ENCODE measurements around the gene SERPINB3. TPM values are rescaled to one million over a fixed set of nuclear protein-coding genes. Genes with fewer than 3 reads are reported as not detected.

The SERPINB3 gene
- total and polyA plus RNA-seq, 4 donors = 0.51 TPM; not detected in 3

DNA sequence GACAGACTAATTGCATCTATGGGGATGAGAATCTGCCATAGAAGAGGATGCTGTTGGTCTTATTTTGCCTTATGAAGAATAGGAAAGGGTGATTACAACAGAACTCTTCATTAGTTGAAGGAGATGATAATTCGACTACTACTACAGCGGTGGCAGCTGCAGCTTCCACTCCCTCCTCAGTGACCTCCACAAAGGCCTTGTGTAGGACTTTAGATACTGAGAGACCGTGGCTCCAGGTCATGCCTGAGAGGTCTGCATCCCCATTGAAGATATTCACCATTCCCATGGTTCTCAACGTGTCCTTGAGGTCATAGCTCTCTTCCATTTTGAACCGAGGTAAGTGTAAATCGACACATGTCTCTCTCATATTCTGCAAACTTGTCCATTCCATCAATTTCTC is 24.0 kb downstream of the SERPINB3 start:
- H3K27me3 ChIP-seq (ENCODE audit: control insufficient read depth in 1 of 2, insufficient read depth in 2 of 2, low read length in 1 of 2) = no peaks in the 10 kb centered on the region
- H3K4me1 ChIP-seq (ENCODE audit: control insufficient read depth in 1 of 2, insufficient read depth in 2 of 2, low read length in 2 of 2) = no peaks in the 10 kb centered on the region
- H3K27ac ChIP-seq (ENCODE audit: low read depth in 1 of 2, low read length in 2 of 2) = no peak overlapping the region
- WGBS, 2 donors = 85 to 86% methylated on average over 6 of the region's 6 CpGs
- H3K4me3 ChIP-seq (ENCODE audit: low read length in 2 of 2) = no peak overlapping the region
- intact Hi-C loops (cut with DNase I) = no loop called here
- H3K36me3 ChIP-seq (ENCODE audit: control insufficient read depth in 1 of 2, insufficient read depth in 2 of 2, low read length in 1 of 2) = no peaks in the 10 kb centered on the region
- DNase-seq (no peak), ATAC-seq (ENCODE audit: low FRiP score) (no peak)
- no peaks in the 10 kb centered on the region for H3K9me3 ChIP-seq (ENCODE audit: control insufficient read depth, low read length)

DNA sequence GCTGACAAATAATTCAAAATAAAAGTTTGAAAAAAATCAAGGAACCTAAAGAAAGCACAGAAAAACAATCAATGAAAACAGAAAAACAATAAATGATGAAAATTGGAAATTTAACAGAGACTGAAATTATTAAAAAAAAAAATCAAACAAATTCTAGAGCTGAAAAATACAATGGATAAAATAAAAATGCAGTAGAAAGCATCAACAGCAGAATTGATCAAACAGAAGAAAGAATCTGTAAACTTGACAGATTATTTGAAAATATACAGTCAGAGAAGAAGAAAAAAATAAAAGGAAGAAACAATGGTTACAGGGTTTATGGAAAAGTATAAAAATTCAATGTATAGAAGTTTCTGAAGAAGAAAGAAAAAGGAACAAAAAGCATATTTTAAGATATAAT is 33.9 kb downstream of the SERPINB3 start:
- Histone ChIP-seq H3K27me3 (ENCODE audit: control insufficient read depth in 1 of 2, insufficient read depth in 2 of 2, low read length in 1 of 2) (no peaks in the 10 kb centered on the region), H3K4me3 (ENCODE audit: low read length in 2 of 2) (no peak overlapping the region), H3K27ac (ENCODE audit: low read depth in 1 of 2, low read length in 2 of 2) (no peak overlapping the region), H3K4me1 (ENCODE audit: control insufficient read depth in 1 of 2, insufficient read depth in 2 of 2, low read length in 2 of 2) (no peaks in the 10 kb centered on the region), H3K36me3 (ENCODE audit: control insufficient read depth in 1 of 2, insufficient read depth in 2 of 2, low read length in 1 of 2) (no peaks in the 10 kb centered on the region), H3K9me3 (ENCODE audit: control insufficient read depth, low read length) (peaks cover 10% of the 10 kb centered on the region)
- DNase-seq = no peak
- intact Hi-C loops (cut with DNase I) = loop anchor here in 1 of 2 donors (10.0 kb wide), 1 partner anchor 63 kb away; no protein-coding TSS in a partner anchor
- ATAC-seq (ENCODE audit: low FRiP score) = no peak

DNA sequence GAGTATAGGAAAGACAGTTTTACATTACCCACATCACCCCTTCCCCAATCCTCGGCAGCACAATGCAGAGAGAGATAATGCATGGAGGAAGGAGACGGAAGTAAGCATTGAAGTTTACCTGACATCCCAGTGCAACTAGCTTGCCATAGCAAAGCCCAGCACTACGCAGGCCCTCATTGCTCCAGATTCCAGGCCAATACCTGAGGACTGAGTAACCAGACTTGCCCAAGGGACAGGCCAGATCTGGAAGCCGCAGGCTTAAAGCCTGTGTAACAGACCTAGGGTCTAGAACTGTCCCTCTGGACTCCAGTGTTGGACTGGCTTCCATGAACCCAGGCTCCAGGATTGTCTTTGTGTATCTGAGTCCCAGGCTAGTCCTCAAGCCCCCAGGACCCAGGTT is 35.3 kb downstream of the SERPINB3 start:
- DNase-seq (no peak), ATAC-seq (ENCODE audit: low FRiP score) (no peak)
- Histone ChIP-seq H3K27ac (ENCODE audit: low read depth in 1 of 2, low read length in 2 of 2) (no peak overlapping the region), H3K4me3 (ENCODE audit: low read length in 2 of 2) (no peak overlapping the region), H3K27me3 (ENCODE audit: control insufficient read depth in 1 of 2, insufficient read depth in 2 of 2, low read length in 1 of 2) (no peaks in the 10 kb centered on the region), H3K9me3 (ENCODE audit: control insufficient read depth, low read length) (peaks cover 14% of the 10 kb centered on the region), H3K36me3 (ENCODE audit: control insufficient read depth in 1 of 2, insufficient read depth in 2 of 2, low read length in 1 of 2) (no peaks in the 10 kb centered on the region), H3K4me1 (ENCODE audit: control insufficient read depth in 1 of 2, insufficient read depth in 2 of 2, low read length in 2 of 2) (no peaks in the 10 kb centered on the region)
- 66 to 73% methylated on average over 4 of the region's 4 CpGs for WGBS, 2 donors
- intact Hi-C loops (cut with DNase I) = loop anchor here in 1 of 2 donors (10.0 kb wide), 1 partner anchor 62 kb away; no protein-coding TSS in a partner anchor

DNA sequence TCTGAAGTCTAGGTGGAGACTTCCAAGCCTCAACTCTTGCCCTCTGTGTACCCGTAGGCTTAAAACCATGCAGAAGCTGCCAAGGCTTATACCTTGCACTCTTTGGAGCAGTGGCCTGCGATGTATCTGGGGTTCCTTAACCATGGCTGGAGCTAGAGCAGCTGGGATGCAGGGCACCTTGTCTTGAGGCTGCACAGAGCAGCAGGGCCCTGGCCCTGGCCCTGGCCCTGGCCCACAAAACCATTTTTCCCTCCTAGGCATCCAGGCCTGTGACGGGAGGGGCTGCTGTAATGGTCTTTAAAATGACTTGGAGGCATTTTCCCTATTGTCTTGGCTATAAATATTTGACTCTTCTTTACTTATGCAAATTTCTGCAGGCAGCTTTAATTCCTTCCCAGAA is 36.8 kb downstream of the SERPINB3 start:
- 77 to 79% methylated on average over 3 of the region's 3 CpGs for WGBS, 2 donors
- Histone ChIP-seq H3K4me1 (ENCODE audit: control insufficient read depth in 1 of 2, insufficient read depth in 2 of 2, low read length in 2 of 2) (no peaks in the 10 kb centered on the region), H3K27me3 (ENCODE audit: control insufficient read depth in 1 of 2, insufficient read depth in 2 of 2, low read length in 1 of 2) (no peaks in the 10 kb centered on the region), H3K9me3 (ENCODE audit: control insufficient read depth, low read length) (peaks cover 15% of the 10 kb centered on the region), H3K4me3 (ENCODE audit: low read length in 2 of 2) (no peak overlapping the region), H3K36me3 (ENCODE audit: control insufficient read depth in 1 of 2, insufficient read depth in 2 of 2, low read length in 1 of 2) (no peaks in the 10 kb centered on the region), H3K27ac (ENCODE audit: low read depth in 1 of 2, low read length in 2 of 2) (no peak overlapping the region)
- intact Hi-C loops (cut with DNase I) = loop anchor here in 1 of 2 donors (10.0 kb wide), 1 partner anchor 60 kb away; no protein-coding TSS in a partner anchor
- ATAC-seq (ENCODE audit: low FRiP score) (no peak), DNase-seq (no peak)

DNA sequence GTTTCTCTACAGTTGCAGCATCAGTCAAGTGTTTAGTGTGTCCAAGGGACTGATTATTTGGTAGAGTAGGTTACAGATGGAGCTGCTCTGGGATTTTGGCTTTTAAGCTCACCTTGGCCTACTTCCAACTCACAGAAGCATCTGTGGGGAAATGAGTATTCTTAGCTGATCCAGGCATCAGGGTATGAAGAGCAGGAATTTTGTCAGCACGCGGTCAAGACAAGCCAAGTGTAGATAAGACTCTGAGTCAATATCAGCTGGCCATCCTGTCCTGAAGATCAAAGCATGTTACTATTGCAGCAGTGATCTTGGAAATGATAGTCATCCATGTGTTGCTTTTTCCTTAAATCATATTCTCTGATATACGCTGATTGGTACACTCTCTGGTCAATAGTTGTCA is 42.0 kb downstream of the SERPINB3 start:
- intact Hi-C loops (cut with DNase I) = loop anchor here in 1 of 2 donors (10.0 kb wide), 1 partner anchor 55 kb away; no protein-coding TSS in a partner anchor
- H3K4me3 ChIP-seq (ENCODE audit: low read length in 2 of 2) = no peak overlapping the region
- peaks cover 6% of the 10 kb centered on the region for H3K9me3 ChIP-seq (ENCODE audit: control insufficient read depth, low read length)
- DNase-seq (no peak), ATAC-seq (ENCODE audit: low FRiP score) (no peak)
- WGBS, 2 donors = 93% methylated on average over 3 of the region's 3 CpGs
- H3K27me3 ChIP-seq (ENCODE audit: control insufficient read depth in 1 of 2, insufficient read depth in 2 of 2, low read length in 1 of 2) = no peaks in the 10 kb centered on the region
- no peaks in the 10 kb centered on the region for H3K36me3 ChIP-seq (ENCODE audit: control insufficient read depth in 1 of 2, insufficient read depth in 2 of 2, low read length in 1 of 2)
- no peak overlapping the region for H3K27ac ChIP-seq (ENCODE audit: low read depth in 1 of 2, low read length in 2 of 2)
- no peaks in the 10 kb centered on the region for H3K4me1 ChIP-seq (ENCODE audit: control insufficient read depth in 1 of 2, insufficient read depth in 2 of 2, low read length in 2 of 2)

DNA sequence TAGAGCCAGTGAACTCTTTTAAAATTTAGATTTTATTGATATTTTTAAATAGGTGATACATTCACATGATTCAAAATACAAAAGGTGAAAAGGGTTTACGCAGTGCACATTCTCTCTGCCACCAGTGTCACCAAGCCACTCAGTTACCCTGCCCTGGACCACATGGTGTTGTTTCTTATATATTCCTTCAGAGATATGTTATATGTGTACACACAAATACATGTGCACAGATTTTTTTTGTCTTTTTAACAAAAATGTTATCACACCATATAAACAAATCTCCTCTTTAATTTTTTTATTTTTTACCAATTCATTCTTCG is 43.8 kb downstream of the SERPINB3 start:
- Histone ChIP-seq H3K4me3 (ENCODE audit: low read length in 2 of 2) (no peak overlapping the region), H3K36me3 (ENCODE audit: control insufficient read depth in 1 of 2, insufficient read depth in 2 of 2, low read length in 1 of 2) (no peaks in the 10 kb centered on the region), H3K9me3 (ENCODE audit: control insufficient read depth, low read length) (peaks cover 5% of the 10 kb centered on the region), H3K4me1 (ENCODE audit: control insufficient read depth in 1 of 2, insufficient read depth in 2 of 2, low read length in 2 of 2) (no peaks in the 10 kb centered on the region), H3K27me3 (ENCODE audit: control insufficient read depth in 1 of 2, insufficient read depth in 2 of 2, low read length in 1 of 2) (no peaks in the 10 kb centered on the region), H3K27ac (ENCODE audit: low read depth in 1 of 2, low read length in 2 of 2) (no peak overlapping the region)
- DNase-seq (no peak), ATAC-seq (ENCODE audit: low FRiP score) (no peak)
- 89 to 93% methylated on average over 2 of the region's 2 CpGs for WGBS, 2 donors
- intact Hi-C loops (cut with DNase I) = no loop called here

DNA sequence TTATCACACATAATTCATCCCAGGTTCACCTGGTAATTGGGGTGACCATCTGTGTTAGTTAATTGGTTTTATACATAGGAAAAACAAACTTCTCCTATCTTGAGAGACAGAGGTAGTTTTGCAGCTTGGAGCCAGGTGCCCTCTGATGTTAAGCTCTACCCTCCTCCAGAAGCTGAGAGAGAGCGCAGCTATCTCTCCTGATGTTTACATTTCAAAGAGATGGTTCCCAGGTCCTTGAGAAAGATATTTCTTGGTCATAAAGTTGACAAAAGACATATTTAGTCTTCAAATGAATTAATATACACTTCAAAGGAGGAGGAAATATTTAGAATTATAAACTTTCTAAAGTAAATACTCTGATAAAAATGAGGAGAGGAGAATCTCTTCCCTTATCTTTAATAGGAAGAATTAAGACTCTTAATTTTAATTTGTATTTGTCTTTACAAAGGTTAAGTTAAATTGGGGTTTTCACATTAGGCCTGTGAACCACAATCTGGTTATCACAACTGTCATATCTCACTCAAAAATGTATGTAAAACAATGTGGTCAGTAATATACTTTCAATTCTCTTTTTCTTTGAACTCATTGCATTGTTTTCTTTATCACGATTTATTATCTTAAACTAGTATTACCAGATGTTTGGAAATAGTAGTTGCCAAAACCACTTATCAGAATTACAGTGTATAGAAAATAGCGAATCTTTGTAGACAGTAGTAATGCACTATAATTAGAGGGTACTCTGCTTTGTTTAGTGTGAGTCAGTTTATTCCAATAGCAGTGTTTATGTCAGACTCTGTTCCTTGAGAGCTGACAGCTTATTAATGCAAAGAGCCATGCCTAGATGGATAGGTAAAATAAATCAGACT is 44.4 kb downstream of the SERPINB3 start:
- Histone ChIP-seq H3K4me1 (ENCODE audit: control insufficient read depth in 1 of 2, insufficient read depth in 2 of 2, low read length in 2 of 2) (no peaks in the 10 kb centered on the region), H3K27me3 (ENCODE audit: control insufficient read depth in 1 of 2, insufficient read depth in 2 of 2, low read length in 1 of 2) (no peaks in the 10 kb centered on the region), H3K9me3 (ENCODE audit: control insufficient read depth, low read length) (peaks cover 5% of the 10 kb centered on the region), H3K27ac (ENCODE audit: low read depth in 1 of 2, low read length in 2 of 2) (no peak overlapping the region), H3K36me3 (ENCODE audit: control insufficient read depth in 1 of 2, insufficient read depth in 2 of 2, low read length in 1 of 2) (no peaks in the 10 kb centered on the region), H3K4me3 (ENCODE audit: low read length in 2 of 2) (no peak overlapping the region)
- 21 to 23% methylated on average over 3 of the region's 3 CpGs for WGBS, 2 donors
- intact Hi-C loops (cut with DNase I) = no loop called here
- no peak for ATAC-seq (ENCODE audit: low FRiP score)
- DNase-seq = no peak

DNA sequence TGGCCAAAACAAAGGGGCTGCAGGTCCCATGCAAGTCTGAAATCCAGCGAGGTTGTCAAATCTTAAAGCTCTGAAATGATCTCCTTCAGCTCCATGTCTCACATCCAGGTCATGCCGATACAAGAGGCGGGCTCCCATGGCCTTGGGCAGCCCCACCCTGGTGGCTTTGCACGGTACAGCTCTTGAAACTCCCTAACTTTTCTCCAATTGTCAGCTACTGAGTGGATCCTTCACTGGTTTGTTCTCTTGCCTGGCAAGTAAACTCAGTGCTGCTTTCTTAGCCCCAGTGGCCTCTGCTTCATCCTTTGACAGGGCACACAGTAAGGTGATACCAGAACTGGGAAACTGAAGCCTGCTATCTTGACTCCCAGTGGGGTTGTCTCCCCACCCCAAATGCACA is 48.3 kb downstream of the SERPINB3 start:
- H3K36me3 ChIP-seq (ENCODE audit: control insufficient read depth in 1 of 2, insufficient read depth in 2 of 2, low read length in 1 of 2) = no peaks in the 10 kb centered on the region
- ATAC-seq (ENCODE audit: low FRiP score) (no peak), DNase-seq (no peak)
- no peak overlapping the region for H3K4me3 ChIP-seq (ENCODE audit: low read length in 2 of 2)
- no peaks in the 10 kb centered on the region for H3K27me3 ChIP-seq (ENCODE audit: control insufficient read depth in 1 of 2, insufficient read depth in 2 of 2, low read length in 1 of 2)
- no peaks in the 10 kb centered on the region for H3K4me1 ChIP-seq (ENCODE audit: control insufficient read depth in 1 of 2, insufficient read depth in 2 of 2, low read length in 2 of 2)
- intact Hi-C loops (cut with DNase I) = no loop called here
- WGBS, 2 donors = 81 to 86% methylated on average over 4 of the region's 4 CpGs
- H3K9me3 ChIP-seq (ENCODE audit: control insufficient read depth, low read length) = no peaks in the 10 kb centered on the region
- no peak overlapping the region for H3K27ac ChIP-seq (ENCODE audit: low read depth in 1 of 2, low read length in 2 of 2)

DNA sequence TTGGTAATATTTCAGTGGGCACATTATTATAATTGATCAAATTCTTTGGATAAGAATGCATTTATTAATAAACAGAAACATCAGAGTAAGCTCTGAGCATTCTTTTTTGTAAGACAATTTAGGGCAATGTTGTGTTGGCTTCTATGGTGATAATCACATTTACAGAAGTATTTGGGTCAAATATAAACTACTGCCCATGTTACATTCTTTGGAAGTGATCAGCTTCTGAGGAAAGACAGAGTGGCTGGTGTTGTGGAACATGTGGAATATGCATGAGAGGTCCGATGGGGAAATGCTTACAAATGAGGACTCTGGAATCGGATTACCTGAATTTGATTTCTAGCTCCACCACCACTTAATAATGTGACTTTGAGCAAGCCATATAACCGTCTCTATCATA is 55.2 kb downstream of the SERPINB3 start:
- Histone ChIP-seq H3K9me3 (ENCODE audit: control insufficient read depth, low read length) (peaks cover 4% of the 10 kb centered on the region), H3K27ac (ENCODE audit: low read depth in 1 of 2, low read length in 2 of 2) (no peak overlapping the region), H3K27me3 (ENCODE audit: control insufficient read depth in 1 of 2, insufficient read depth in 2 of 2, low read length in 1 of 2) (no peaks in the 10 kb centered on the region), H3K36me3 (ENCODE audit: control insufficient read depth in 1 of 2, insufficient read depth in 2 of 2, low read length in 1 of 2) (no peaks in the 10 kb centered on the region), H3K4me1 (ENCODE audit: control insufficient read depth in 1 of 2, insufficient read depth in 2 of 2, low read length in 2 of 2) (no peaks in the 10 kb centered on the region), H3K4me3 (ENCODE audit: low read length in 2 of 2) (no peak overlapping the region)
- ATAC-seq (ENCODE audit: low FRiP score) (no peak), DNase-seq (no peak)
- WGBS, 2 donors = 79 to 82% methylated on average over 3 of the region's 3 CpGs
- intact Hi-C loops (cut with DNase I) = no loop called here

Measured in aorta (tissue), 5 donors.